GM12801 (cell line): ENCODE results near the gene HMOX1.

Experiments used
- CTCF ChIP-seq: IDR thresholded peaks from one replicate; pipeline ENCODE4 v1.5.1; 2011; ENCODE audit warnings: control low read depth; ENCODE audit not compliant: insufficient read length; ENCODE audit errors: extremely low read depth

HMOX1 gene

GRCh38 chr22:35424081-35424480 lies 43.2 kb downstream of the HMOX1 start:
- TF ChIP-seq CTCF, result no peak

- no peak for TF ChIP-seq CTCF
These were observed 43.9 kb downstream of the HMOX1 start for GRCh38 chr22:35424761-35425160.

GRCh38 chr22:35425546-35425945 lies 44.6 kb downstream of the HMOX1 start:
- no peak for TF ChIP-seq CTCF

GRCh38 chr22:35425971-35426800 lies 45.3 kb downstream of the HMOX1 start:
- TF ChIP-seq CTCF, result no peak

- TF ChIP-seq CTCF, result no peak
These were observed 45.9 kb downstream of the HMOX1 start for GRCh38 chr22:35426801-35427140.

GRCh38 chr22:35430897-35431322 lies 50.0 kb downstream of the HMOX1 start:
- TF ChIP-seq CTCF, result no peak

- TF ChIP-seq CTCF, result no peak
These were observed 50.8 kb downstream of the HMOX1 start for GRCh38 chr22:35431483-35432227.
